Dermis blood vessel endothelial cell (primary cell): Measurements from ENCODE around the gene HKDC1. TPM values are rescaled to one million over a fixed set of nuclear protein-coding genes. Genes with fewer than 3 reads are reported as not detected.
"Not testable (repeated sequence)": the region's sequence is repeated elsewhere in the genome, so short reads cannot be mapped to it uniquely, and the experiment has no call there.

ENCODE experiments used
- DNase-seq: peaks from one replicate; pipeline ENCODE4 v3.0.0; 2010
- total RNA-seq: library from RNA; depleted of rRNA; stranded (reverse); fragments of >200 nt; gene quantifications from 2 replicates; pipeline ENCODE4 v1.2.3, GENCODE V29; 2014

HKDC1 gene
- total RNA-seq, 1 donor from 2014 or later, result 0.85 TPM

DNA sequence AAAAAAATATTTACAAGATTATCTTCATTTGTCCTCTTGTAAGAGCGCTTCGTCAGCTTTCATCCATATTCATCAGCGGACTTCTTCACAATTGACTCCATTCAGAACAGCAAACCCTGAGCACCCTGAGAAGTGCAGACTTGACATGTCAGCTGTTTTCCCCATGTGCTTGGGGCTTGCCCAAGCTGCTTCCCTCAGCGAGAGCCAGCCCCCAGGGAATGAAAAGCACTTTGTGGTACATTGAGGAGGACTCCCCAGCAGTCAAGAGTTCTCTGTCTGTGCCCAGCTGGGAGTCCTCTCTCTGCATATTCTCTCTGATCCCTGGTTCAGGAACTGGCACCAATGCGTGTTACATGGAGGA lies 22.7 kb downstream of the HKDC1 start:
- DNase-seq, result no peak

DNA sequence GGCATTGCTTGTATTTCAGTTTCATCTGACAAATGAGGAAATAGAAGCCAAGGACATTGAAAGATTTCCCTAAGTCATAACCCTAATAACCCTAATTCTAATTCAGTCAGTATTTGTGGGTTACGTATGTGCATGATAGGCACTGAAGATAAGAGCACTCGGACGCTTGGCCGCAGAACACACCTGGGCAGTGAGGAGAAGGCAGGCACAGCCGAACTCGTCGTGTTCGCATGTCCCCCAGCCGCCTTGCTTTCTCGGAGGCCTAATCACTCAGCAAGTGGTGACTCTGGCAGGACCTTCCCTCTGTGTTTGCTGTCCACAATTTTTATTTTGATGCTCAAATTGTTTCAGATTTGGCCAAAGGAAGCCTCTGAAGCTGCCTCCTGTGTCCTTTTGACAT lies 23.7 kb downstream of the HKDC1 start:
- no peak for DNase-seq

DNA sequence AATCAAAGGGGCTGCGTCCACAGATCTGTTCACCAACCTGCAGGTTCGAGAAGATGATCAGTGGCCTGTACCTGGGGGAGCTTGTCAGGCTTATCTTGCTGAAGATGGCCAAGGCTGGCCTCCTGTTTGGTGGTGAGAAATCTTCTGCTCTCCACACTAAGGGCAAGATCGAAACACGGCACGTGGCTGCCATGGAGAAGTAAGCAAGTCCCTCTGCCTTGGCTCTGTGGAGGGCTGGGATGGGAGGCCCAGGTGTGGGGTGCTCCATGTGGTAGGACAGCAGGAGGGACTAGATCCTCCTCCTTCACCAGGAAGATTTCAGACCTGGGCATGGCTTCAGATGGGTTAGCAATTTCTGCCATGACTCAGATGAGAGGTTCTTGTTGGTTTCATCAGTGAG lies 25.9 kb downstream of the HKDC1 start:
- DNase-seq, result no peak

DNA sequence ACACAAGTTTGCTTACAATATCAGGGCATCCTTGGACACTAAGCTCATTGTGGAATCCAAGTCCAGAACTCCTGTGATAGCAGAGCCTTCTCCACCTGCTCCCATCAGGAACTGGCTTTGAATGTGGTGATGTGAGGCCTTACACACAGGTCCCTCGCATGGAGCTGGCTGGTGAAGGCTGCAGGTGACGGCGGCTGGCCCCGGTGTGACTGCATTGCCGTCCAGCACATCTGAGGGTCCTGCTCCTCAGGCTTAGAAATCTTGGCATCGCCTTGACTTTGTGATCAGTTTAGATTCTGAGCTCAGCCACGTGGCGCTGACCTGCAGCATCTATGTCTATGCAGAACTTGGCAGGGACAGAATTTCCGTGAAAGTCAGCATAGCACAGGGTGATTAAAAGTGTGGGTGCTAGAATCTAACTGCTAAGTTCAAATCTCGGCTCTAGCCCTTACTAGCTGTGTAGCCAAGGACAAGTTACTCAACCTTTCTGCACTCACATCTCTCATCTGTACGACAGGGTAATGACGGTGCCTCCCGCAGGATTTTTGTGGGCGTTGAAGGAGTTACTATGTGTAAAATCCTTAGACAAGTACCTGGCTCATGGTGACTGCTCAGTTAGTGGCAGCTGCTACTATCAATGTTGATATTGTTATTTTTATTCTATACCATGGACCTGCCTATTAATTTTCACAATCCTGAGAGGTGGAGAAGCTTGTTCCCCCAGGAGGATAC lies 26.6 kb downstream of the HKDC1 start:
- no peak for DNase-seq

DNA sequence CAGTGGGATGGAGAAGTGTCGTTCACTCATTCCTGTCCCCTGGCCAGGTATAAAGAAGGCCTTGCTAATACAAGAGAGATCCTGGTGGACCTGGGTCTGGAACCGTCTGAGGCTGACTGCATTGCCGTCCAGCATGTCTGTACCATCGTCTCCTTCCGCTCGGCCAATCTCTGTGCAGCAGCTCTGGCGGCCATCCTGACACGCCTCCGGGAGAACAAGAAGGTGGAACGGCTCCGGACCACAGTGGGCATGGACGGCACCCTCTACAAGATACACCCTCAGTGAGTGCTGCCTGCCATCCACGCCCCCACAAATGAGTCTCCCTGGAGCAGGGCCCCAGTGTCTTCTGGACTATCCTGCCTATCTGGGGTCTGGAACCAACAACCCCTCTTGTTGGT lies 27.2 kb downstream of the HKDC1 start:
- DNase-seq, result no peak

DNA sequence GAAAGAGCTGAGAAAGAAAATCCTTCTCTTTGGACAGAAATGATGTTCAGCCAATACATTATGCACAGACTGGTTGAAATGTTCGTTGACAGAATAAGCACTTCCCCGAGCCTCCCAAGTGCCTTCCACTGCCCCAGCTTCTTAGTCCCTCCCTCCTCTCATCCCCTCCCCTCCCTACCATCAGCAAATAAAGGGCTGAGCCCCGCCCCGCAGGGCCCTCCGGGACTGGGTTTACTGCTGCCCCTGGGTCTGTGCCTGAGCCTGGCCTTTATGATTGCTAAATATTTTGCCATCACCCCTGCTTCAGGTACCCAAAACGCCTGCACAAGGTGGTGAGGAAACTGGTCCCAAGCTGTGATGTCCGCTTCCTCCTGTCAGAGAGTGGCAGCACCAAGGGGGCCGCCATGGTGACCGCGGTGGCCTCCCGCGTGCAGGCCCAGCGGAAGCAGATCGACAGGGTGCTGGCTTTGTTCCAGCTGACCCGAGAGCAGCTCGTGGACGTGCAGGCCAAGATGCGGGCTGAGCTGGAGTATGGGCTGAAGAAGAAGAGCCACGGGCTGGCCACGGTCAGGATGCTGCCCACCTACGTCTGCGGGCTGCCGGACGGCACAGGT lies 28.1 kb downstream of the HKDC1 start:
- no peak for DNase-seq

DNA sequence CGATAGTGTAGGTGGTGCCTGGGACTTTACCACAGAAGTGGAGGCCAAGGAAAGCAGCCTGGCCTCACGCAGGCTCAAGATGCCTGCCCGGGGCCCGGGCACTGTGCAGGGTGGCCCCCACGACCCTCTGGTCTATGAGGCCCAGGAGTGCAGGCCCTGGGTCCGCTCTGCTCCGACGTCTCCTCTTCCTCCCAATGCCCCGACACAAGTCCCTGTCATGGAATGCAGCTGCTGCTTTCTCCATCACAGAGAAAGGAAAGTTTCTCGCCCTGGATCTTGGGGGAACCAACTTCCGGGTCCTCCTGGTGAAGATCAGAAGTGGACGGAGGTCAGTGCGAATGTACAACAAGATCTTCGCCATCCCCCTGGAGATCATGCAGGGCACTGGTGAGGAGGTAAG lies 29.9 kb downstream of the HKDC1 start:
- no peak for DNase-seq

DNA sequence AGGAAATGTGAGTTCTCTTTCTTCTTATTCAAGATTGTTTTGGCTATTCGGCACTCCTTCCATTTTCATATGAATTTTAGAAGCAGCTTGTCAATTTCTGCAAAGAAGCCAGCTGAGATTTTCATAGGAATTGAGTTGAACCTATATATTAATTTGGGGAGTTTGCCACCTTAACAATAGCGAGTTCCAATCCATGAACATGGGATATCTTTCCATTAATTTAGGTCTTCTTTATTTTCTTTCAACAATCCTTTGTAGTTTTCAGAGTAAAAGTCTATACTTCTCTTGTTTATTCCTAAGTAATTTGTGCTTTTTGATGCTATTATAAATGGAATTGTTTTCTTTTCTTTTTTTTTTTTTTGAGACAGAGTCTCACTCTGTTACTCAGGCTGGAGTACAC lies 31.3 kb downstream of the HKDC1 start:
- DNase-seq, result not testable (repeated sequence)

DNA sequence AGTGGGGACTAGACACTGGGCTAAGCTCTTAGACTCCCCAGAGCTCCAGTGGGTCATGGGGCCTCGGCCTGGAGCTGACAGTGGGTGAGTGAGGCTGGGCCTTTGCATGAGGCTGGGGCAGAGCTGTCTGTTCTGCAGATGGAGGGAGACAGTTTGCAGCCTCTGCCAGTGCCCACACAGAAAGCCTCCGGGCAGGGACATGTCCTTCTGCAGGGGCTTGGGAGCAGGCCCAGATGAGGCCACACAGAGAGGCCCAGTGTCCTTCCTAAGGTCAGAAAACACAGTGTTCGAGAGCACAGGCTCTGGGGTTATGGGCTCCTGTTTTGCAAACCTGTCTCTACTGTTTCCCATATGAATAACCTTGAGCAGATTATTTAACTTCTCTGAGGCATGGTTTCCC lies 33.0 kb downstream of the HKDC1 start:
- no peak for DNase-seq

DNA sequence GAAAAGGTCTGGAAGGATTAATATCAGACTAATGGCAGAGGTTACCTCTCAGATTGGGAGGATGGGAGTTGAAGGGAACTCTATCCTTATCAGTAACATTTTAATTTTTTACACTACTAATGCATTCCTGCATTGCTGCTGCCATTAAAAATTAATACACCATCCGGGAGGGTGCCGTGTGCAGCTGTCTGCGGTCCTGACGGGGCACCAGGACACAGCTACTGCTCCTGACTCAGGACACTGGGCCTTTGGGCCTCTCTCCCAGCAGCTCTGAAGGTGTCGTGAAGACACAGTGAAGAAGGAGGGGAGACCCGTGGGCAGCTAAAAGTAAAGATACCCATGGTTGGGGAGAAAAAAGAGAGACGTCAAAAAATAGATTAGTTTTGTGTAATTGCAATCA lies 34.7 kb downstream of the HKDC1 start:
- DNase-seq, result no peak

DNA sequence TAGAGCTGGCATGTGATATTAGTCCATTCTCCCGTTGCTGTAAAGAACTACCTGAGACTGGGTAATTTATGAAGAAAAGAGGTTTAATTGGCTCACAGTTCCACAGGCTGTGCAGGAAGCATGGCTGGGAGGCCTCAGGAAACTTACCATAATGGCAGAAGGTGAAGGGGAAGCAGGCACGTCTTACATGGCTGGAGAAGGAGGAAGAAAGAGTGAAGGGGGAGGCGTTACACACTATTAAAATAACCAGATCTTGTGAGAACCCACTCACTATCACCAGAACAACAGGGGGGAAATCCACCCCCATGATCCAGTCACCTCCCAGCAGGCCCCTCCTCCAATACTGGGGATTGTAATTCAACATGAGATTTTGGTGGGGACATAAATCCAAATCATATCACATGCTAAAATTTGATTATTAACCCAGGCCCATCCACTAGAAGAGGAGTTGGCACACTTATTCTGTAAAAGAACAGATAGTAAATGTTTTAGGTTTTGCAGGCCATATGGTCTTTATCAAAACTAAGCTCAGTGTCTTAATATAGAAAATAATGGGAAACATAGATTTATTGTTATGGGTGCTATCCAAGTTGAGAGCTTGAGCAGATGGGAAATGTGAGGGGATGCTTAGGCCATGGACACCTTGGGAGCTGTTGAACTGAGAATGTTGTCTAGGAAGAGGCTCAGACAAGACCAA lies 39.6 kb downstream of the HKDC1 start:
- DNase-seq, result no peak

DNA sequence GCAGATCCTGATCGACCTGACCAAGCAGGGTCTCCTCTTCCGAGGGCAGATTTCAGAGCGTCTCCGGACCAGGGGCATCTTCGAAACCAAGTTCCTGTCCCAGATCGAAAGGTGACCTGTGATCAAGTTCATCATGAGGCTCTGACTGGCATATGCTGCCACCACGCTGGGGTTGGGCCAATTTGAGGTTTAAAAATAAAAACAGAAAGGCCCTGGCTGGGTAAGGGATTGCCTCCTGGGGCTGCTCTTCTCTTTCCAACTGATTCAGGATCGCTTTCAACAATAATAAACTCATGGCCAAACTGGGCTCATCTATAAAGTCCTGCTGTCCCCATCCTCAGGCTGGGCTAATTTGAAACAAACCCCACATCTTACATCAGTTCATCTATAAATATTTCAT lies 41.1 kb downstream of the HKDC1 start:
- DNase-seq, result no peak

DNA sequence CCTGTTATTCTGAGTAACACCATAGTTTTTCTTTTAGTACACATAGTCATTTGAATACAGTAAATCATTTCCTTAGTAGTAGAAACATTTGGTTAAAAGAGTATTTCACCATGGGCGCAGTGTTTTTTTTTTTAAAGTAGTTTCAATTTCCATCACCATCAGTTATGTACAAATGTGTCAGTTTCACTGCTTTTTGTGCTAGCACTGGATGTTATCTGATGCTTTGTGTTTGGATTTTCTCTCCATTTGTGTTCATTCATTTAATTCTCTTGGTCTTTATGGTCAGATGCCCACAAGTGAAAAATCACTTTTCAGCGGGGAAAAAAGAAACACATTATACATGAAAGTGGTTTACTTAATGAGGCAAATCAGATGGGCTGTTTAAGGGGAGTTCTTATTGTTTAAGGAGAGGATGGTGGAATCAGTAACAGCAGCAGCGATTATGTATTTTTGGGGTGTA lies 42.2 kb downstream of the HKDC1 start:
- DNase-seq, result no peak

DNA sequence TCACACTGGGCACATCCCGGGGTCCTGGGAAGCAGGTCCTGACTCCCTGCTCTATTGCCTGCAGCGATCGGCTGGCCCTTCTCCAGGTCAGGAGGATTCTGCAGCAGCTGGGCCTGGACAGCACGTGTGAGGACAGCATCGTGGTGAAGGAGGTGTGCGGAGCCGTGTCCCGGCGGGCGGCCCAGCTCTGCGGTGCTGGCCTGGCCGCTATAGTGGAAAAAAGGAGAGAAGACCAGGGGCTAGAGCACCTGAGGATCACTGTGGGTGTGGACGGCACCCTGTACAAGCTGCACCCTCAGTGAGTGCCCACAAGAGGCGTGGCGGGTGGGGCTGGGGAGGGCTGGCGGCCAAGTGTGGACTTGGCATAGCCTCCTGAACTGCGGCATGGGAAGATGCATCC lies 45.4 kb downstream of the HKDC1 start:
- DNase-seq, result no peak

DNA sequence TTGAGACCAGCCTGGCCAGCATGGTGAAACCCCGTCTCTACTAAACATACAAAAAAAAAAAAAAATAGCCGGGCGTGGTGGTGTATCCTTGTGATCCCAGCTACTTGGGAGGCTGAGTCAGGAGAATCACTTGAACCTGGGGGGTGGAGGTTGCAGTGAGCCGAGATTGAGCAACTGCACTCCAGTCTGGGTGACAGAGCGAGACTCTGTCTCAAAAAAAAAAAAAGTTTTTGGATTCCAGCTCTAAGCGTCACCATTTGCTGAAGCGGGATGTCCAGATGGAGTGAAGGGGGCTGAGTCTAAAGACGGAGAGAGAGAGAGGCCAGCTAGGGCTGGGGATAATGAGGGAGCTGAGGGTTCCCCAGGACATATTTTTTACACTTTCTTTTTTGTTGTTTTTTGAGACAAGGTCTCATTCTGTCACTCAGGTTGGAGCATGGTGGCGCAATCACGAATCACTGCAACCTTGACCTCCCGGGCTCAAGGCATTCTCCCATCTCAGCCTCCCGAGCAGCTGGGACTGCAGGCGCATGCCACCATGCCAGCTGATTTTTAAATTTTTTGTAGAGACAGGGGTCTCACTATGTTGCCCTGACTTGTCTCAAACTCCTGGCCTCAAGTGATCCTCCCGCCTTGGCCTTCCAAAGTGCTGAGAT lies 48.8 kb downstream of the HKDC1 start:
- DNase-seq, result no peak

DNA sequence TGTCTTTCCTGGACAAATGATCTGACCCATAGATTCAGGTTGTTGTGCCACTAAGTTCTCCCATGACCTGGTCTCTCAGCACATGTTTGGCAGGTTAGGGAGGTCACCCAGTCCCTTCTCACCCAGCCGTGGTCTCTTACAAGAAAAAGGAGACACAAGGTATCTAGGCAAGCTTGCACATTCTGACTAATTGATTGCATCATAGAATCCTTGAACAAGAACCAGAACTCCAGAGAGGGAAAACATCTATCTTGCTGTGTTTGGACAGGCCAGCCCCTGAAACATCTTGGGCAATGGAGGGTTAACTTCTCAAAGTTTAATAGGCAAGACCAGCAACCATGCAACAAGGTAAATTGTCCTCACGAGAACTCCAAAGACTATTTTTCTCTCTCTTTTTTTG lies 49.6 kb downstream of the HKDC1 start:
- no peak for DNase-seq

DNA sequence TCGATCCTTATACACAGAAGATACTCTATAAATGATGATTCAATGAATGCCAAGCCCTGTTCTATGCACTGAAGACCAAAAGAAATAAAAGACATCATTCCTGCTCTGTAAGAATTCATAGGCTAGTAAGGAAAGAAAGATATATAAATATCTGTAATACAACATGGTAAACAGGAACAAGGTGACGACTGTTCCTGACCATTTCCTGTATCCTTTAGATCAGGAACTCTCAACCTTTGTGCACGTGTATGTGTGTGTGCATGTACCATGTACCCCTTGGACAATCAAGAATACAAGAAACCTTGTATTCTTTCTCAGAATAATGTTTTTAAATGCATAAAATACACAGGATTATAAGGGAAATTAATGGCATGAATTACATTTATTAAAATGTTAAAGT lies 50.9 kb downstream of the HKDC1 start:
- DNase-seq, result peak; percentile 55

DNA sequence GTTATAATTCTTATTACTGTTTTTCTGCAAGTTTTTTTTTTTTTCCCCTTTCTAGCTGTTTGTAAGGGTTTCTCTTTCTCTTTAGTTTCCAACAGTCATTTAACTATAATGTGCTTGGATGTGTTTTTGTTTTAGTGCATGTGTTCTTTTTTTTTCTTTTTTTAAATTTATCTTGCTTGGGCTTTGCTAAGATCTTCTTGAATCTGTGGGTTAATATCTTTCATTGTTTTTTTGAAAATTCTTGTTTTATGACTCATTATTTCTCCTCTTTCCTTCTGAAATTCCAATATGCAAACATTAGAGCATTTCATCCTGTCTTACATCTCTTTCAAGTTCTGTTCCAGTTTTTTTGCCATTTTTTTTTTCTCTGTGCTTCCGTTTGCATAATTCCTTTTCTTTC lies 52.5 kb downstream of the HKDC1 start:
- DNase-seq, result peak; percentile 42

DNA sequence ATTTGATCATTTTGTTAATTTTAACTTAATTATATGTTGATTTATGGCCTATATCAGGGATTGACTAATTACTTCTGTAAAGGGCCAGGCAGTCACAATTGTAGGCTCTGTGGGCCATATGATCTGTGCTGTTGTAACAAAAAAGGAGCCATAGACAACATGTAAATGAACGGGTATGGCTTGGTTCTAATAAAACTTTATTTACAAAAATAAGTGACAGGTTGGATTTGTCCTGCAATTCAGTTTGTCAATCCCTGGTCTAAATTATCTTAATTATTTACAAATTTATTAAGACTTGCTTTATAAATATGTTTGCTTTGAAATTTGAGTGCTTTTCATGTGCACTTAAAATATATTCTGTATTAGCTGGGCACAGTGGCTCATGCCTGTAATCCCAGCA lies 55.3 kb downstream of the HKDC1 start:
- no peak for DNase-seq

DNA sequence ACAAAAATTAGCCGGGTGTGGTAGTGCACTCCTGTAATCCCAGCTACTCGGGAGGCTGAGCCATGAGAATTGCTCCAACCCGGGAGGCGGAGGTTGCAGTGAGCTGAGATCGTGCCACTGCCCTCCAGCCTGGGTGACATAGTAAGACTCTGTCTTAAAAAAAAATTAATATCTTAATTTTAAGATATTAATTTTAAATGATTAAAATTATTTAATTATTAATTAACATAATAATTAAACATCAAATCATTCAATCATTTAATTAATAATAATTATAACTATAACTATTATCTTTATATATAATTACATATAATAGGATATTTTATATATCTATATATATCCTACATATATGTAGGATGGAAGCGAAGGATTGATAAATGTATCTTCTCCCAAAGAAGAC lies 56.4 kb downstream of the HKDC1 start:
- no peak for DNase-seq

DNA sequence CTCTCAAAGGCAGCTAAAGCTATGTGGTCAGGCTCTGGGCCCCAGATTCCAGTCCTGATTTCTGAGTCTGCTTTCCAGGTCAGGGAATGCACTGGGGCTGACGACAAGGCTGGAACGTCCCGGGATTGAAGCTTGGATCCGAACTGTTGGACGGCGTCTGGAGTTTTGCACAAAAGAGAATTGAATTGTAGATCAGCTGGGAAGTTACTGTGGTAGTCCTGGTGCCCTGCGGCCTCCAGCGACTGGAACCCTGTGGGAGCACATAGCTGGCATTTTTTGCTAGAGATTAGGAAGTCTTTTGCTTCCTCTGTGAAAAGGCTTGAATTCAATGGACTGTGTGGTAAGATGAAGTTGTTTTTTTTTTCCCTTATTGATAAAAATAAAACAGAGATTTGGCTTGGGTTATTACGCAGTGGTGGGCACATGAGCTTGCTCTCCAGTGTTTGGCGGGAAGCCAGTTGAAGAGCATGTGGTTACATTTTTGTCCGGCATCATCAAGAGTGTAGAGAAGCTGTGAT lies 58.4 kb downstream of the HKDC1 start, which contains the start of gene HK1:
TSS of gene HK1 (plus strand) at position 51 of the 518 bp plus-strand sequence.
- peak; percentile 51 for DNase-seq

DNA sequence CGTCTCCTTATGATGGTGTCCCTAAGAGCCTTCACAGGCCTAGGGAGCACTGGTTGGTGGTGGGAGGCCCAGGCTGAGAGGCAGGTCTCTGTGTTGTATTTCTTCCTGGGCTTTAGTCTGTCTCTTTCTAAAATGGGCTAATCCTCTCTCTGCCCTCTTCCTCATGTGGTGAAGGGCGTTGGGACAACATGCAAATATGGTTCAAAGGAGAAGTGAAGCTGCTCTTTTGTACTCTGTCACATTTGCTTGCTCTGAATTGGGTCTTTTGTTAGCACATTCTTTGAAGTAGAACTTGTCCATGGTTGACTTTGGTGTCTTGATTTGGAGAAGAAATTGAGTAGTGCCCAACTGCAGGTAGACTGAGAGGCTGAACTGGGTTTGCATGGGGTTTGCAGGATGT lies 59.0 kb downstream of the HKDC1 start:
- DNase-seq, result no peak
